Ovary (tissue), 9 donors: ENCODE results near the gene BCL11B. TPM values are rescaled to one million over a fixed set of nuclear protein-coding genes. Genes with fewer than 3 reads are reported as not detected.

Source experiments
- DNase-seq, 5 donors: peaks; one replicate each; pipeline ENCODE4 v3.0.0-alpha.2; 2019 to 2020
- H3K27ac ChIP-seq, 2 donors: fragments of 200-600 bp; one replicate each; pipeline versions ENCODE4 v1.5.1 to v1.8.0; 2019 to 2022
- H3K27me3 ChIP-seq: fragments of 200-600 bp; one replicate; pipeline ENCODE4 v1.8.0; 2022
- H3K36me3 ChIP-seq: fragments of 200-600 bp; sonication (generic); one replicate; pipeline ENCODE4 v1.5.1; 2019
- H3K4me1 ChIP-seq: one replicate; pipeline ENCODE4 v1.8.1; 2013; ENCODE audit warnings: mild to moderate bottlenecking, moderate library complexity; ENCODE audit not compliant: insufficient read depth
- H3K4me3 ChIP-seq: fragments of 200-600 bp; sonication (generic); one replicate; pipeline ENCODE4 v1.5.1; 2017
- H3K9me3 ChIP-seq, 2 donors: fragments of 200-600 bp in 1 of 2; sonication (generic) in 1 of 2; one replicate each; pipeline versions ENCODE4 v1.5.1 to v1.8.1; 2013 to 2019; ENCODE audit warnings: mild to moderate bottlenecking in 1 of 2, moderate library complexity in 1 of 2
- CTCF ChIP-seq, 3 donors: fragments of 450-650 bp in 2 of 3; fragments of 200-600 bp in 1 of 3; IDR thresholded peaks; one replicate each; pipeline versions ENCODE4 v1.5.1 to v1.8.0; 2016 to 2022; ENCODE audit warnings: antibody characterized with exemption in 3 of 3, mild to moderate bottlenecking in 1 of 3
- EP300 ChIP-seq: sonication (generic); formaldehyde crosslinking; IDR thresholded peaks from one replicate; pipeline ENCODE4 v1.6.1; 2017; ENCODE audit warnings: antibody characterized with exemption
- POLR2A ChIP-seq: fragments of 450-650 bp; IDR thresholded peaks from one replicate; pipeline ENCODE4 v1.6.1; 2017; ENCODE audit warnings: antibody characterized with exemption, mild to moderate bottlenecking, moderate library complexity
- WGBS, 3 donors: extraction: QIAGEN DNeasy Blood & Tissue Kit in 1 of 3; methylation state at CpG; one replicate each; pipeline versions ENCODE4 v1.1.5 to v1.1.7; 2013 to 2017; 5-methylcytosine and 5-hydroxymethylcytosine counted together
- intact Hi-C, 4 donors: fragments of 100-400 bp; cut with DNase I; formaldehyde crosslinking; loops; one replicate each; pipeline versions ENCODE4 v1.11.0 to v1.15.1; 2022 to 2023
- polyA plus RNA-seq, 2 donors: library from polyadenylated mRNA; stranded (reverse); fragments of 200-250 nt in 1 of 2; fragments of 350-450 nt in 1 of 2; fragmentation: Illumina TruSeq in 1 of 2; extraction: RNeasy Lipid Tissue Mini Kit (QIAGEN cat#74804) in 1 of 2; gene quantifications; one replicate each; pipeline ENCODE4 v1.2.3, GENCODE V29; 2013 to 2014
- total RNA-seq, 7 donors: library from RNA; depleted of rRNA in 2 of 7; stranded (reverse); fragments of >200 nt in 2 of 7; fragmentation: NEBNext Ultra II Directional in 3 of 7; extraction: Animal tissue kit (Norgen Biotek cat#: 25700) in 3 of 7; gene quantifications; one replicate each; pipeline versions ENCODE4 v1.1.0 to v1.2.4, GENCODE V29; 2016 to 2023
- donor health status: DM: no; HTN: no; CAD: no; lungs with moderate emphysema.
- donor health status: DM: no; HTN: no; CAD: no.
- donor health status: Bipolar disorder and iron deficiency.
- donor health status: DM: yes; HTN: yes; CAD: no.
- donor health status: DM: no; HTN: no; CAD: no.
- donor health status: DM: yes; HTN: yes; CAD: no.

Gene BCL11B
- total and polyA plus RNA-seq, 9 donors = 0.08 to 0.84 (median 0.43) TPM

GRCh38 chr14:99236386-99237138, 35.4 kb downstream of the BCL11B start:
- WGBS, 3 donors = 84 to 87% (median 86%) methylated on average over 9 of the region's 9 CpGs
- no peak for TF ChIP-seq CTCF (IDR thresholded peaks at IDR 0.05)
- TF ChIP-seq EP300 = no peak
- TF ChIP-seq POLR2A = no peak
- Histone ChIP-seq H3K4me1 (no peaks in the 10 kb centered on the region), H3K27ac (no peak overlapping the region), H3K36me3 (no peaks in the 10 kb centered on the region), H3K9me3 (no peaks in the 10 kb centered on the region), H3K4me3 (no peak overlapping the region), H3K27me3 (no peaks in the 10 kb centered on the region)
- DNase-seq = no peak
- intact Hi-C loops = no loop called here

GRCh38 chr14:99235582-99236320, 36.2 kb downstream of the BCL11B start:
- no peak overlapping the region for H3K27ac ChIP-seq
- H3K9me3 ChIP-seq = no peaks in the 10 kb centered on the region
- no peaks in the 10 kb centered on the region for H3K36me3 ChIP-seq
- H3K4me1 ChIP-seq = no peaks in the 10 kb centered on the region
- no peak overlapping the region for H3K4me3 ChIP-seq
- WGBS, 3 donors = 55 to 62% (median 62%) methylated on average over 15 of the region's 15 CpGs
- intact Hi-C loops = no loop called here
- TF ChIP-seq CTCF (IDR thresholded peaks at IDR 0.05) (no peak), EP300 (no peak), POLR2A (no peak)
- no peaks in the 10 kb centered on the region for H3K27me3 ChIP-seq
- DNase-seq = no peak

GRCh38 chr14:99234961-99235571, 36.9 kb downstream of the BCL11B start:
- WGBS, 3 donors = 4 to 12% (median 8%) methylated on average over 19 of the region's 19 CpGs
- Histone ChIP-seq H3K27me3 (no peaks in the 10 kb centered on the region), H3K4me3 (no peak overlapping the region), H3K9me3 (no peaks in the 10 kb centered on the region), H3K36me3 (no peaks in the 10 kb centered on the region), H3K4me1 (no peaks in the 10 kb centered on the region), H3K27ac (no peak overlapping the region)
- DNase-seq = peak in 1 of 5 donors; percentile 24
- intact Hi-C loops = no loop called here
- TF ChIP-seq EP300 (no peak), CTCF (IDR thresholded peaks at IDR 0.05) (no peak), POLR2A (no peak)

- Histone ChIP-seq H3K4me3 (no peak overlapping the region), H3K27me3 (no peaks in the 10 kb centered on the region), H3K27ac (no peak overlapping the region), H3K4me1 (no peaks in the 10 kb centered on the region), H3K36me3 (no peaks in the 10 kb centered on the region), H3K9me3 (no peaks in the 10 kb centered on the region)
- no peak for TF ChIP-seq CTCF (IDR thresholded peaks at IDR 0.05)
- no peak for TF ChIP-seq EP300
- TF ChIP-seq POLR2A = no peak
- intact Hi-C loops = no loop called here
- WGBS, 3 donors = 43 to 52% (median 45%) methylated on average over 9 of the region's 9 CpGs
- no peak for DNase-seq
These were observed 37.6 kb downstream of the BCL11B start for GRCh38 chr14:99234355-99234754.
